GM18951 (cell line): ENCODE measurements around the gene RAB8B.

Source experiments
- POLR2A ChIP-seq: IDR thresholded peaks from 4 replicates; pipeline ENCODE4 v1.6.1; 2011; ENCODE audit warnings: mild to moderate bottlenecking; ENCODE audit not compliant: insufficient read length, insufficient read depth; ENCODE audit errors: extremely low read depth
- in situ Hi-C: fragments of 300-500 bp; cut with MboI; formaldehyde crosslinking; loops from one replicate; pipeline ENCODE4 v1.12.0; 2022; ENCODE audit warnings: low sequenced_read_pairs, mixed read lengths, inconsistent platforms; ENCODE audit not compliant: unreplicated experiment

RAB8B gene

DNA sequence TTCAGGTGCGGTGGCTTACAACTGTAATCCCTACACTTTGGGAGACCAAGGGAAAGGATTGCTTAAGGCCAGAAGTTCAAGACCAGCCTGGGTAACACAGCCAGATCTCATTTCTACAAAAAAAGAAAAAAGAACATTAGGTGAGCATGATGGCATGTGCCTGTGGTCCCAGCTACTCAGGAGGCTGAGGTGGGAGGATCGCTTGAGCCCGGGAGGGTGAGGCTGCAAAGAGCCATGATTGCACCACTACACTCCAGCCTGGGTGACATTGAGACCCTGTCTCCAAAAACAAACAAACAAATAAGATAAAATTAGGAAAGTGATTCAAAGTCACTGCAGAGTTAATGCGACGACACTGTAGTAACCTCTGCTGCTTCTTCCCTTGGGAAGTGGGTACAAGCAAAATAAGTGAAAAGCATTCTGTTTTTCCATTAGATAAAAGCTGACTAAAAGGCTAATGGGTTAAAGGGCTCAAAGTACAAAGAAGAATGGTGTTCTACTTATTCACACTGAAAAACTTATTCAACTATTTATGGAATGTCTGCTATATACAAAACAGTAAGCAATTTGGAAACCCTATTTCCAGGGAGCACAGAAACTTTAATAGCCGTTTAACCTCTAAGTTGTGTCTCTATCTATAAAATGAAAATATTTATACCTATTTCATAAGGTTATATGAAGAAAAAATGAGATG is 24.1 kb upstream of the RAB8B start:
- no peak for TF ChIP-seq POLR2A
- in situ Hi-C loops = no loop called here

DNA sequence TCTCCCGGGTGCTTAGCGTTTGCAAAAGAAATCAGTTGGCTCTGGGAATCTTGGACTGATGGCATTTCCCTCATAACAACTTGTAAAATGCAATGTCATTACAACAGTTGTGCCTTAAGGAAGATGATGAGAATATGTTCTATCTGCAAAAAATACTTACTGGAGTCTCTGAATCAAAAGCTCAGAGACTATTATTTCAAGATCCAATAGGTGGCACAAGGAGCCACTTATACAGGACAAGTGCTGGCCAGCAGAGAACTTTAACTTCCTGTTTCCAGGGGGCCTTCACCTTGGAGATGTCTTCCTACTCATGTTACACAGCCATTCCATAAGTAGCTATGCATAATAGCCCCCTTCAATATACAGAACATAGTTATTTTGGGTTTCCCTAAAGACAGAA is 23.2 kb upstream of the RAB8B start:
- in situ Hi-C loops = no loop called here
- TF ChIP-seq POLR2A = no peak

DNA sequence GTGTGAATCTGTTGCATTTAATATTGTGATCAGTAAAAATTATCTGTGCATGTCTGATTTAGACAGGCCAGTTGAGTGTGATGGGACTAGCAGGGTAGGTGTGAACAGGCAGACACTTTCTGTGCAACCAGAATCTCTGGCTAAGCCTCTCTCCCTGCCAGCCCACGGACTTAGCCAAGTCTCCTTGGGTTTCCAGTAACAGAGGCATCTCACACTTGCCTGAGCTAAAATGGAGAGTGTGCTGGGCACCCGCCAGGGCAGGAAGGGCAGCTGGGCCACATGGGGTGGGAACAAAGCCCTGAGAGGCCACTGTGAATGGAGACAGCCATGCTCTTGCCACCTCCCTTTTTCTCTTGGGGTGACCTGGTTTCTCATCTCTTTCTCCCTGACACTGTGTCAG is 19.6 kb upstream of the RAB8B start:
- in situ Hi-C loops = no loop called here
- TF ChIP-seq POLR2A = no peak

DNA sequence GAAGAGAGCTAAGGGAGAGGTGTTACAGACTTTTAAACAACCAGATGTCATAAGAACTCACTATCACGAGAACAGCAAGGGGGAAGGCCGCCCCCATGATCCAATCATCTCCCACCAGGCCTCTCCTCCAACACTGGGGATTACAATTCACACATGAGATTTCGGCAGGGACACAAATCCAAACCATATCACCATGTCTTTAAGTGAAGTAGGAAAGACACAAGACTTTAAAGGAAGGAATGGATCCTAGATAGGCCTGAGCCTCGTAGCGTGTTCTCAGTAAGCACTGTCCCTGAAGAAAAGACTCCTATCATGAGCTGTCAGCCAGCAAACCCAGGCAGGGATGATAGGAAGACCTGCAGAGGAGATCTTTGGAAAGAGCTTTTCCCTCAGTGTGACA is 17.0 kb upstream of the RAB8B start:
- in situ Hi-C loops = no loop called here
- no peak for TF ChIP-seq POLR2A

DNA sequence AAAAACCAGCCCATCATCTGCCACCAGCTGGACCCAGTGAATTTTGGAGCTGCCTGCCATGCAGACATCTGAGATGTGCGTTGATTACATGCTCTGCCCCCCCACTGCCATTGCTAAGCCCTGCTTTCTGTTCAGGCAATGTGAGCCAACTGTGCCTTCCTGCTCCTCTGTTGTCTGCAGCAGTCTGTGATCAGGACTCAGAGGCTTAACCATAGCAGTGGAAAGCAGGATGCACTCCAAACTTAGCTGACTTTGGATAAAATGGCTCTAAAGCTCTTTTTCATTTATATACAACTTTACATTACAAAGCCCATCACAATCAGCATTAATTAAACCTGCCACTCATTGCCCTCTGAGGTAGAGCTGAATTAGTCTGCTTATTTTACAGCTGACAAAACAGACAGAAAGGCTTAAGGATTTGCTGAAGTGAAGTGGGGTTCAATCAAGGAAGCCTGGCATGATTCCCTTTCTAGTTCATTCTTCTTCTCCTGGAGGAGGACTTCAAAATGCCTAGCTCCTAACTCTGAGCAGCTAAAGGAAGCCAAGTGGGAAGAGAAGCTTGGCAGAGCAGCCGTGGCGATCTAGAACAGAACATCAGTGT is 16.5 kb upstream of the RAB8B start:
- TF ChIP-seq POLR2A = no peak
- in situ Hi-C loops = no loop called here

DNA sequence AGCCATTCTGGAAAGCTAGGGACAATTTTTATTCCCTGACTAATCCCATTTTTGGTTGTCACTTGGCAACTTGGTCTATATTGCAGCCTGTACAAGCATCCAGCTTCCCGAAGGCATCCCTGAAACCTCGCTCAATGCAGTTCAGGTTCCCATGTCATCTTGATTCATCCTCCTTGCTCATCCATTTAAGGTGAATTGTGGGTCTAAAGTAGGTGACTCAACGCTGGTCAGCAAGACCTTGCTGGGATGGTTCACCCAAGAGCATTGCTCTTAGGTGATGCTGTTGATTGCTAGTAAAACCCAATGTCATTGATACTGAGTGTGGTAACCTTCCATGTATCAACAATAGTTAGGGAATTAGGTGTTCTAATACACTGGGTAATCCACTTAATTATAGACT is 13.1 kb upstream of the RAB8B start:
- in situ Hi-C loops = no loop called here
- no peak for TF ChIP-seq POLR2A

DNA sequence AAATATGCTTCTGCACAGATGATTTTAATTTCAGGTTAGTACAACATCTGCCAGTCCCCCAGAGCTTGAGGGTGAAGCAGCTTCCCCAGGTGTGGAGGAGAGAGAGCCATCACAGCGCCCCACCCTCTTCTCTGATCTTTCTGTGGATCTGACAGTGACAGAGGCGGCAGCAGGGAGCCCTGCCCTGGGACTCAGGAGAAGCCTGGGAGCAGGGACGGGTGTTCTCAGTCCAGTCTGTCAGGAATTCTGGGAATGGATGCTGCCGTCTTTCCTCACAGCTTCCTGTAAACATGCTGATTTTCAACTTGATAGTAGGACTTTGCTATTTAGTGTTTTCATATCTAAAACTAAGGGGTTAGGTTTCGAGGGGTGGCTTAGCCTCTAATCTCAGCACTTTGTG is 11.4 kb upstream of the RAB8B start:
- TF ChIP-seq POLR2A = no peak
- in situ Hi-C loops = no loop called here

DNA sequence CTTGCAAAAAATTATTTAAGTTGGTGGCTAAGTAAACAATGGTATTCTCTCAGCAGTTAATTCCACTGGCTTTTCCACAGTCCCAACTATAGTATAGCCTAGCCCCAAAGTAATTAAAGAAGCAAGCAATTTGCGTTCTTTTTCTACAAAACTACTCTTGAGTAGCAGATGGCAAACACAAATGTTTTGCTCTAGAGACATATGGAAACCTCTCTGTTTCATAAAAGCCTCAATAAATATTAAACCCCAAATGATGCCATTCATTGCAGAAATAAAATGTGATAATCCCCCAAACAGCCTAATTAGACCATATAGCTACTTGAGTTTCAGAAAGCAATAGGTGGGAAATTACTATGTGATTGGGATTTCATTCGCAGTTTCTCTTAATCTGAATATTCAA is 8.7 kb upstream of the RAB8B start:
- TF ChIP-seq POLR2A = no peak
- in situ Hi-C loops = no loop called here

DNA sequence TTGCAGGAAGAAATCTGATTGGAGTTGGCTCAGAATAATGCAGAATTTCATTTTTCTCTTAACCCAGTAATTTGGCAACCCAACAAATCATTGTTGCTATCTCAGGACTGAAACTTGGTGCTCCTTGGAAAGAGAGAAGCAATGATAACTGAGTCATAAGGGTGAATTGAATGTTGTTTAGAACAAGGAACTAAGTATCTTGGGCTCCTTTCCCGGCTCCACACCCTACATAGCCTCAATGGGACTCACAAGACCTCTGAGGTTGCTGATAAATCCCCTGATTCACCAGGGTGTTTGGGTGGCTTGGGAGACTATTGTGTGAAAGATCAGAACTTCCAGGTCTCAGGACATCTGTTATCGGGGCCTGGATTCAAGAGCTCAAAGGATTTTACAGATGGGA is 7.8 kb upstream of the RAB8B start:
- in situ Hi-C loops = no loop called here
- TF ChIP-seq POLR2A = no peak

DNA sequence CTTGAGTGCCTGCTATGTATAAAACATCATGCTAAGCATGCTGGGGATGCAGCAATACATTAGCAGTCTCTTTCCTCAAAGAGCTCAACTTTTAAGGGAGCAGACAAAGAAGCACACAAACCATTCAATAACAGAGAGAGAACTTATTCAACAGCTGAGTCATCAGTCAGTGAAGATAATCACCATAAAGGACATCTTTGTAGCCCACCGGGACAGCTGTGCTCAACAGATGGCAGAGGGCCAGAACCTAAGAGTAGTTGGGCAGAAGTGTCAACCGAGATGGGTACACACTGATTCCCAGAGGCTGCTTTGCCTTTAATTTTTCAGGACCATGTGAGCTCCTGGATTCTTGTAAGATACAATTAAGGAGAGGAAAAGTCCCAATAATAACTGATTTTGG is 4.2 kb upstream of the RAB8B start:
- in situ Hi-C loops = no loop called here
- no peak for TF ChIP-seq POLR2A

DNA sequence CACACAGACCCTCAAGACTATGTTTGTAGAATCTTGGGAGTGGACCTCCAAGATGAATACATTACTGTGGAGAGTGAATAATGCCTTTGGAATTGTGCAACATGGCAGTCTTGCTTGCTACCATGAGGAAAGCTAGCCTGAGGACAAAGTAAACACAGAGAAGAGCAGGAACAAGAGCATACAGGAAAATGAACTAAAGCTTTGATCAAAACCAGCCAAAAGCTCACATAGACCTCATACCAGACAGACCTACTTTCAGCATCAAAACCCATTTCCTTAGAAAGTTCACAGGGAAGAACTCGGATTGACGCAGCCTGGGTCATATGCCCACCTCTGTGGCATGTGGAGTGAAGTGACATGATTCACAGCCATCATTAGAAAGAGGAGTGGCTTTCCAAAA is 3.3 kb upstream of the RAB8B start:
- TF ChIP-seq POLR2A = no peak
- in situ Hi-C loops = no loop called here

DNA sequence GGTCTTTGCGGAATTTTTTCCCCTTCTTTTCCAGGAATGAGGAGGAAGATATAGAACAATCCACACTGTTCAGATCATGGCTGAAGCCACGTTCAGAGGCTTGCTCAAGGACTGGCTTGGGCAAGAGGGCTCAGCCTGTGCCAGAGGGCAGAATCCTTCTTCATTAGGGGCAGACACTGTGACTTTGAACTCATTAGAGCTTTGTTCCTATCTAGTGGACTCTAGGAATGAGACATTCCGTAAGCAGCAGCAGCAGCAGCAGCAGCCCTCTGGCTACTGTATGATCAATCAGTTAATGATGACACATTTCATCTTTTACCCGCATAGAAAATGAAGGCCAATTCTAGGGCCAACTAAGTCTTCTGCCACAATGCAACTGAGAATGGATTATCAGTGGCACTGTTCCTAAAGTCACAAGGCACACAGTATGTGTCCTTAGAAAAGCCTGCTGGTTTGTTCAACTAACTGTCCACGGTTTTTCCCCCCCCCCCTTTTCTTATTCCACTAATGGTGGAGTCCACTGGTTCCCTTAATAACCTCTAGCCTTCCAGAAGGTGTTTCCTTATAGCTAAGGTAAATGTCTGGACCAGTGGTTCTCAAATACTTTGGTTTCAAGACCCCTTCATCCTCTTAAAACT is 1.7 kb upstream of the RAB8B start:
- in situ Hi-C loops = no loop called here
- no peak for TF ChIP-seq POLR2A

DNA sequence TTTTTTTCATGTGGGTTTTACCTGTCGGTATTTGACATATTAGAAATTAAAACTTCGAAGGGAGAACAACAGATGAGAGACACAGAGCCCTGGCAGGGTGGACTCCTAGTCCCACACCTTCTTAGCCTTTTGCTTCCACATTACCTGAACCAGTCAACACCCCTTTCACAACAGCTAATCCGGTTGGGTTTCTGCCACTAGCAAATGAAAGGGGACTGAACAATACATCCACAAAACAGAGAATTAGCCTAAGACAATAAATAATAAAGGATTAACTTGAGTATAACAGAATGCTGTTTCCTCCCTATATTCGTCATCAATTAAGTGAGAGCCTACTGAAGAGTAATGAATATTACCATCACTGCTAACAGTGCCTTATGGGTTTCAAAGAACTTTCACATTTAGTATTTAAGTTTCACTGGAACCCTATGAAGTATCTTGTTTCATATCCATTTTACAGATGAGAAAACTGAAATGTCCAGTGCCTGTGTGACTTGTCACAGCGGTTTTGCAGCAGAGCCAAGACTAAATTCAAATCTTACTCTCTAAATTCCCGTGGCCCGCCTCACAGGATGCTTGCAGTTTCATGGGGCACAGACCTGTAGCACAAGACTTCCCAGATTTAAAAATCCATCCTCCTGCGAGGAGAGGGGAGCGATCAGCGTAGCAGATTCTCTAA is 1.0 kb upstream of the RAB8B start:
- in situ Hi-C loops = no loop called here
- TF ChIP-seq POLR2A = no peak
